ENCODE results near the gene P3H2. TPM values are rescaled to one million over a fixed set of nuclear protein-coding genes. Genes with fewer than 3 reads are reported as not detected.
A peak's percentile ranks its signal among the peaks of the same experiment; 100 is the strongest.

P3H2 gene
- total and polyA plus RNA-seq, 2 experiments from 2014 or later = 8.2 to 24.2 TPM

GRCh38 chr3:189914799-189915198, 205.9 kb downstream of the P3H2 start:
- ATAC-seq (no peak), DNase-seq (ENCODE audit: low spot score) (no peak)
- no peaks in the 10 kb centered on the region for H3K27me3 ChIP-seq (ENCODE audit: insufficient read depth)
- H3K27ac ChIP-seq (ENCODE audit: low read depth) = no peak overlapping the region
- no peaks in the 10 kb centered on the region for H3K9me2 ChIP-seq (ENCODE audit: insufficient read depth)
- no peaks in the 10 kb centered on the region for H3K36me3 ChIP-seq (ENCODE audit: insufficient read depth)
- H3K79me2 ChIP-seq (replicated peaks; ENCODE audit: insufficient read depth) = no peaks in the 10 kb centered on the region
- no peaks in the 10 kb centered on the region for H3F3A ChIP-seq (replicated peaks; ENCODE audit: low read depth)
- no peak overlapping the region for H3K4me2 ChIP-seq
- no peak overlapping the region for H3K4me3 ChIP-seq
- H3K4me1 ChIP-seq (ENCODE audit: insufficient read depth) = peaks cover 10% of the 10 kb centered on the region
- H4K20me1 ChIP-seq (replicated peaks; ENCODE audit: insufficient read depth) = no peaks in the 10 kb centered on the region
- H3K36me3 Mint-ChIP-seq (ENCODE audit: low read depth) = no peaks in the 10 kb centered on the region
- no peak overlapping the region for H3K27ac Mint-ChIP-seq
- 0 out of 2 replicates have a peak overlapping the region, but pooled peaks have one; percentile 3 for H2AFZ ChIP-seq
- no peaks in the 10 kb centered on the region for H3K27me3 Mint-ChIP-seq (ENCODE audit: insufficient read depth, low read depth, poor library complexity)
- no peak overlapping the region for H3K4me3 Mint-ChIP-seq
- TF ChIP-seq, protein P1, sequence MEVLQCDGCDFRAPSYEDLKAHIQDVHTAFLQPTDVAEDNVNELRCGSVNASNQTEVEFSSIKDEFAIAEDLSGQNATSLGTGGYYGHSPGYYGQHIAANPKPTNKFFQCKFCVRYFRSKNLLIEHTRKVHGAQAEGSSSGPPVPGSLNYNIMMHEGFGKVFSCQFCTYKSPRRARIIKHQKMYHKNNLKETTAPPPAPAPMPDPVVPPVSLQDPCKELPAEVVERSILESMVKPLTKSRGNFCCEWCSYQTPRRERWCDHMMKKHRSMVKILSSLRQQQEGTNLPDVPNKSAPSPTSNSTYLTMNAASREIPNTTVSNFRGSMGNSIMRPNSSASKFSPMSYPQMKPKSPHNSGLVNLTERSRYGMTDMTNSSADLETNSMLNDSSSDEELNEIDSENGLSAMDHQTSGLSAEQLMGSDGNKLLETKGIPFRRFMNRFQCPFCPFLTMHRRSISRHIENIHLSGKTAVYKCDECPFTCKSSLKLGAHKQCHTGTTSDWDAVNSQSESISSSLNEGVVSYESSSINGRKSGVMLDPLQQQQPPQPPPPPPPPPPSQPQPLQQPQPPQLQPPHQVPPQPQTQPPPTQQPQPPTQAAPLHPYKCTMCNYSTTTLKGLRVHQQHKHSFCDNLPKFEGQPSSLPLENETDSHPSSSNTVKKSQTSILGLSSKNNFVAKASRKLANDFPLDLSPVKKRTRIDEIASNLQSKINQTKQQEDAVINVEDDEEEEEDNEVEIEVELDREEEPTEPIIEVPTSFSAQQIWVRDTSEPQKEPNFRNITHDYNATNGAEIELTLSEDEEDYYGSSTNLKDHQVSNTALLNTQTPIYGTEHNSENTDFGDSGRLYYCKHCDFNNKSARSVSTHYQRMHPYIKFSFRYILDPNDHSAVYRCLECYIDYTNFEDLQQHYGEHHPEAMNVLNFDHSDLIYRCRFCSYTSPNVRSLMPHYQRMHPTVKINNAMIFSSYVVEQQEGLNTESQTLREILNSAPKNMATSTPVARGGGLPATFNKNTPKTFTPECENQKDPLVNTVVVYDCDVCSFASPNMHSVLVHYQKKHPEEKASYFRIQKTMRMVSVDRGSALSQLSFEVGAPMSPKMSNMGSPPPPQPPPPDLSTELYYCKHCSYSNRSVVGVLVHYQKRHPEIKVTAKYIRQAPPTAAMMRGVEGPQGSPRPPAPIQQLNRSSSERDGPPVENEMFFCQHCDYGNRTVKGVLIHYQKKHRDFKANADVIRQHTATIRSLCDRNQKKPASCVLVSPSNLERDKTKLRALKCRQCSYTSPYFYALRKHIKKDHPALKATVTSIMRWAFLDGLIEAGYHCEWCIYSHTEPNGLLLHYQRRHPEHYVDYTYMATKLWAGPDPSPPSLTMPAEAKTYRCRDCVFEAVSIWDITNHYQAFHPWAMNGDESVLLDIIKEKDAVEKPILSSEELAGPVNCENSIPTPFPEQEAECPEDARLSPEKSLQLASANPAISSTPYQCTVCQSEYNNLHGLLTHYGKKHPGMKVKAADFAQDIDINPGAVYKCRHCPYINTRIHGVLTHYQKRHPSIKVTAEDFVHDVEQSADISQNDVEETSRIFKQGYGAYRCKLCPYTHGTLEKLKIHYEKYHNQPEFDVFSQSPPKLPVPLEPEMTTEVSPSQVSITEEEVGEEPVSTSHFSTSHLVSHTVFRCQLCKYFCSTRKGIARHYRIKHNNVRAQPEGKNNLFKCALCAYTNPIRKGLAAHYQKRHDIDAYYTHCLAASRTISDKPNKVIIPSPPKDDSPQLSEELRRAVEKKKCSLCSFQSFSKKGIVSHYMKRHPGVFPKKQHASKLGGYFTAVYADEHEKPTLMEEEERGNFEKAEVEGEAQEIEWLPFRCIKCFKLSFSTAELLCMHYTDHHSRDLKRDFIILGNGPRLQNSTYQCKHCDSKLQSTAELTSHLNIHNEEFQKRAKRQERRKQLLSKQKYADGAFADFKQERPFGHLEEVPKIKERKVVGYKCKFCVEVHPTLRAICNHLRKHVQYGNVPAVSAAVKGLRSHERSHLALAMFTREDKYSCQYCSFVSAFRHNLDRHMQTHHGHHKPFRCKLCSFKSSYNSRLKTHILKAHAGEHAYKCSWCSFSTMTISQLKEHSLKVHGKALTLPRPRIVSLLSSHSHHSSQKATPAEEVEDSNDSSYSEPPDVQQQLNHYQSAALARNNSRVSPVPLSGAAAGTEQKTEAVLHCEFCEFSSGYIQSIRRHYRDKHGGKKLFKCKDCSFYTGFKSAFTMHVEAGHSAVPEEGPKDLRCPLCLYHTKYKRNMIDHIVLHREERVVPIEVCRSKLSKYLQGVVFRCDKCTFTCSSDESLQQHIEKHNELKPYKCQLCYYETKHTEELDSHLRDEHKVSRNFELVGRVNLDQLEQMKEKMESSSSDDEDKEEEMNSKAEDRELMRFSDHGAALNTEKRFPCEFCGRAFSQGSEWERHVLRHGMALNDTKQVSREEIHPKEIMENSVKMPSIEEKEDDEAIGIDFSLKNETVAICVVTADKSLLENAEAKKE (CRISPR knock-in tag; IDR thresholded peaks at IDR 0.05) = no peak
- TF ChIP-seq JUNB (IDR thresholded peaks at IDR 0.05; ENCODE audit: unreplicated experiment) (no peak), CREB1 (CRISPR knock-in tag; IDR thresholded peaks at IDR 0.05; ENCODE audit: low read depth) (no peak)
- peaks cover 24% of the 10 kb centered on the region for H3K4me1 Mint-ChIP-seq
- no peaks in the 10 kb centered on the region for H3K9me3 Mint-ChIP-seq

- Mint-ChIP-seq H3K4me3 (no peak overlapping the region), H3K27me3 (ENCODE audit: insufficient read depth, low read depth, poor library complexity) (no peaks in the 10 kb centered on the region)
- no peak for ATAC-seq
- TF ChIP-seq CREB1 (CRISPR knock-in tag; IDR thresholded peaks at IDR 0.05; ENCODE audit: low read depth) = no peak
- TF ChIP-seq, protein P2, sequence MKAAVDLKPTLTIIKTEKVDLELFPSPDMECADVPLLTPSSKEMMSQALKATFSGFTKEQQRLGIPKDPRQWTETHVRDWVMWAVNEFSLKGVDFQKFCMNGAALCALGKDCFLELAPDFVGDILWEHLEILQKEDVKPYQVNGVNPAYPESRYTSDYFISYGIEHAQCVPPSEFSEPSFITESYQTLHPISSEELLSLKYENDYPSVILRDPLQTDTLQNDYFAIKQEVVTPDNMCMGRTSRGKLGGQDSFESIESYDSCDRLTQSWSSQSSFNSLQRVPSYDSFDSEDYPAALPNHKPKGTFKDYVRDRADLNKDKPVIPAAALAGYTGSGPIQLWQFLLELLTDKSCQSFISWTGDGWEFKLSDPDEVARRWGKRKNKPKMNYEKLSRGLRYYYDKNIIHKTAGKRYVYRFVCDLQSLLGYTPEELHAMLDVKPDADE (IDR thresholded peaks at IDR 0.05) = no peak
- TF ChIP-seq, protein P1 (CRISPR knock-in tag; IDR thresholded peaks at IDR 0.05) = no peak
- no peak for TF ChIP-seq JUNB (IDR thresholded peaks at IDR 0.05; ENCODE audit: unreplicated experiment)
These were observed 209.7 kb downstream of the P3H2 start for GRCh38 chr3:189911001-189911400.

More at GRCh38 chr3:189911001-189911400, 209.7 kb downstream of the P3H2 start:
- Histone ChIP-seq H3K27me3 (ENCODE audit: insufficient read depth) (no peaks in the 10 kb centered on the region), H3K36me3 (ENCODE audit: insufficient read depth) (no peaks in the 10 kb centered on the region), H3K4me3 (no peak overlapping the region), H3K79me2 (replicated peaks; ENCODE audit: insufficient read depth) (no peaks in the 10 kb centered on the region), H3F3A (replicated peaks; ENCODE audit: low read depth) (no peaks in the 10 kb centered on the region), H3K4me2 (no peak overlapping the region), H4K20me1 (replicated peaks; ENCODE audit: insufficient read depth) (no peaks in the 10 kb centered on the region), H3K27ac (ENCODE audit: low read depth) (no peak overlapping the region), H2AFZ (no peak overlapping the region), H3K9me2 (ENCODE audit: insufficient read depth) (peaks cover 11% of the 10 kb centered on the region; the same call in 1 of the 2 replicates), H3K4me1 (ENCODE audit: insufficient read depth) (peaks cover 7% of the 10 kb centered on the region)
- H3K9me3 Mint-ChIP-seq = no peaks in the 10 kb centered on the region
- no peak overlapping the region for H3K27ac Mint-ChIP-seq
- no peaks in the 10 kb centered on the region for H3K36me3 Mint-ChIP-seq (ENCODE audit: low read depth)
- peaks cover 14% of the 10 kb centered on the region for H3K4me1 Mint-ChIP-seq
- no peak for DNase-seq (ENCODE audit: low spot score)

Data from GM23338 (cell line).